HG03575 (cell line): ENCODE measurements around the gene DAPK2.

ENCODE experiments used
- ATAC-seq: cut with Tn5 transposase; IDR thresholded peaks from one replicate; pipeline ENCODE4 v1.9.1; 2021; ENCODE audit not compliant: unreplicated experiment, insufficient number of reproducible peaks, low FRiP score; ENCODE audit errors: extremely low read depth

The DAPK2 gene

GRCh38 chr15:64029633-64030032 lies 16.7 kb downstream of the DAPK2 start:
- ATAC-seq: no peak

- ATAC-seq: no peak
Observed at GRCh38 chr15:64029110-64029509, 17.2 kb downstream of the DAPK2 start.

DNA sequence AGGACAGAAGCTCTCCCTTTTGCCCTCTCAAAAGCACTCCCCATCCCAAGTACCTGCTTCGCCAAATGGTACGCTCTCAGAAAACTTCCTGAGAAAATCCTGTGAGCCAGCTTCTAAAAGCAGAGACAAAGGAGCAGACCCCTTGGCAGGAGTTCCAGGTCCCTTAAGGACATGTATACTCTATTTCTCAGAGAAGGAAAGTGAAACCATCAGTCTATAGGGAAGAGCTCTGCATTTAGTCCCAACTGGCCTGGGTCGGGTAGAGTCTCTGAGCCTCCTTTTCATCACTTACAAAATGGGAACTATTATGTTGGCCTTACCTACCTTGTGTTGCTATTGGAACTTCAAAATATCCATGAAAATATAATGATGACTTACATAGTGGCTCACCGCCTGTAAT lies 19.7 kb downstream of the DAPK2 start:
- no peak for ATAC-seq

- no peak for ATAC-seq
Observed at GRCh38 chr15:64024172-64025050, 21.9 kb downstream of the DAPK2 start.

- no peak for ATAC-seq
Observed at GRCh38 chr15:64023220-64023619, 23.1 kb downstream of the DAPK2 start.

GRCh38 chr15:64022571-64022970 lies 23.7 kb downstream of the DAPK2 start:
- no peak for ATAC-seq

GRCh38 chr15:64019764-64020163 lies 26.5 kb downstream of the DAPK2 start:
- ATAC-seq: no peak

GRCh38 chr15:64017591-64018163 lies 28.6 kb downstream of the DAPK2 start:
- ATAC-seq: no peak

- no peak for ATAC-seq
Observed at GRCh38 chr15:64017082-64017588, 29.1 kb downstream of the DAPK2 start.

GRCh38 chr15:64016257-64016656 lies 30.0 kb downstream of the DAPK2 start:
- ATAC-seq: no peak

- no peak for ATAC-seq
Observed at GRCh38 chr15:64014995-64015394, 31.3 kb downstream of the DAPK2 start.

- no peak for ATAC-seq
Observed at GRCh38 chr15:64013179-64014062, 32.9 kb downstream of the DAPK2 start.

- ATAC-seq: no peak
Observed at GRCh38 chr15:64011736-64012135, 34.5 kb downstream of the DAPK2 start.

GRCh38 chr15:64010719-64011118 lies 35.6 kb downstream of the DAPK2 start:
- peak; percentile 62 for ATAC-seq

DNA sequence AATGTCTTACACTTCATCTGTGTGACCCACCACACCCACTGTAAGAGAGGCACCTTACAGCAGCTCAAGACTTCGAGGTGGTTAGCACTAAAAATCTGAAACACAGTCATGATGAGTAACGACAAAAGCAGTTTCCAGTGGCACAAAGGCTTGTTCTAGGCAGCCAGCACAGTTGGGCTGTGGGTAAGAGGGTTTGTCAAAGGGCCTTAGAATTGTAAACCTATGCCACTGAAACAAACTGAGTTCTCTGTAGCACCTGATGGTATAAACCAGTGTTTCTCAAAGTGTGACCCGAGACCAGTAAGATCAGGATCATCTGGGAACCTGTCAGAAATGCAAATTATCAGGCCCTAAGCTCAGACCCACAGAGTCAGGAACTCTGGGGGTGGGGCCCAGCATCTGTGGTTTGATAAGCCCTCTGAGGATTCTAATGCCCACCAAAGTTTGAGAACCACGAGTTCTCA lies 36.5 kb downstream of the DAPK2 start:
- no peak for ATAC-seq

GRCh38 chr15:64009241-64009640 lies 37.0 kb downstream of the DAPK2 start:
- ATAC-seq: no peak

DNA sequence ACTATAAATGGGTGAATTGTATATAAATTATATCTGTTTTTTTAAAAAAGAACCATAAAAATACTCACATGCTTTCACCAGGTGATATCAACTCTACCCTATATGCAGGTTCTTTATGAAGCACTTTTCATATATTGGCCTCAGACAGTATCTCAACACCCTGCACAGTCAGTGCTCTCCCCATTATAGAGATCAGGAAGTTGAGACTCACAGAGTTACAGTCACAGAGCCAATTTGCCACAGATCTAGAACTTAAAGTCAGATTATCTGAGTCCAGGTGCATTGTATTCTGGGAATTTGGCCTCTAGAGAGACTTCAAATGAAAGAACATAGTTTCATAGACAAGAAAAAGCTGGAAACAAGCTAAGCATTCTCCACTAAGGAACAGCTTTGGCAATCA lies 38.1 kb downstream of the DAPK2 start:
- no peak for ATAC-seq

DNA sequence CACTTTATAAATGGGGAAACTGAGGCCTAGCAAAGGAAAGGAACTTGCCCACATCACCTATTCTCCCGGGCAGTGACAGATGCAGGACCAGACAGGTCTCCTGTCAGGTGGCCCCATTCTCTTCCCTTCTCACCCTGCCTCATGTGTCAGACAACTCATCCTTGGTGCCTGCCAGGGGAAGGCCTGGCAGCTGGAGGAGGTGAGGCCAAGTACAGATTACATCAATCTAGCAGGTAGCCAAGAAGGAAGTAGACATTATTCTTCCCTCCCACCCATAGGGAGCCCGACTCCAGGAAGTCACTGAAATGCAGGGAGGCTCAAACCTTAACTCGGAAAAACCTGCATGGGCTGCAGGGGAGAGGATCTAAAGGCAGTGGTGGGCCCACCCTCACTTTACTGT lies 39.6 kb downstream of the DAPK2 start:
- ATAC-seq: no peak

GRCh38 chr15:64004587-64004986 lies 41.7 kb downstream of the DAPK2 start:
- ATAC-seq: no peak
